Stimulated activated CD8-positive, alpha-beta memory T cell treated with anti-CD3 and anti-CD28 coated beads, Interleukin-4, amount 100 ng/mL, for 48 hours (primary cell): Measurements from ENCODE around the gene GPRC5B.

Source experiments
- DNase-seq: peaks from one replicate; pipeline ENCODE4 v3.0.0-alpha.2; 2020

GPRC5B gene

GRCh38 chr16:19842426-19843157 is 42.1 kb downstream of the GPRC5B start:
- no peak for DNase-seq

GRCh38 chr16:19841184-19841583 is 43.5 kb downstream of the GPRC5B start:
- no peak for DNase-seq

GRCh38 chr16:19840524-19841110 is 44.0 kb downstream of the GPRC5B start:
- DNase-seq = no peak

GRCh38 chr16:19837984-19838707 is 46.5 kb downstream of the GPRC5B start:
- no peak for DNase-seq

GRCh38 chr16:19837331-19837980 is 47.2 kb downstream of the GPRC5B start:
- no peak for DNase-seq

DNA sequence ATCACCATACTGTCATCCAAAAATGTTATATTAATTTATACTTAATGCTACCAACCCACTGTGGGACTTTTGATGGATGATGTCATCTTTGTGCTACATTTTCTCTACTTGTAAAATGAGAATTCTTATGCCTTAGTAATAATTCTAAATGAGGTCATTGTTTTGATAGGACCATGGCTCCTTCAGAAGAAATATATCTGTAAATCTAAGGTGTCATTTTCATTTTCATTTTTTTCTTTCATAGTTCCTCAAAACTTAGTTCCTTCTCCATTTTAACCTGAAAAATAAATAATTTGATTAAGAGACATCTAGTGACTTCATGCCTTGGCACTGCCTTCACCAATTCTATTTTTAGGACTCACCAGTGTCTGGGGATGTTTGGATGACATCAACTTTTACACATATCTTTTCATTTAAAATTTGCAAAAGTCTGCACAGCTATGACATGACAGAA is 48.7 kb downstream of the GPRC5B start:
- DNase-seq = no peak

- no peak for DNase-seq
Measured at GRCh38 chr16:19835196-19835595, 49.5 kb downstream of the GPRC5B start.

GRCh38 chr16:19833581-19833980 is 51.1 kb downstream of the GPRC5B start:
- no peak for DNase-seq

DNA sequence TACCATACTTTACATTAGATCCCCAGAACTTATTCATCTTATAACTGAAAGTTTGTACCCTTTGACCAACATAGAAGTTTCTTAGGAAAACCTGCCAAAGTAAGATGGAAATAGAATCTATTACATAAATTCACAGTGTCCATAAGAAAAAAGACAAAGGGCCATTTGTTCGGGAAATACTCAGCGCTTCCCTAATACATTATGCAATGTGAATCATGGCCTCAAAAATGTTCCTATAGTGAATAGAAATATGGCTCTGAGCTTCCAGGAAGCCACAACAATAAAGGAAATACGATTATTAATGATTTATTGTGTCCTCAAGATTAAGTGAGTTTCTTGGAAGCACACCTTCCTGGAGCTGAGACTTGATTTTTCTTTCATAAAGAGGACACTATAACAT is 51.5 kb downstream of the GPRC5B start:
- DNase-seq = no peak

DNA sequence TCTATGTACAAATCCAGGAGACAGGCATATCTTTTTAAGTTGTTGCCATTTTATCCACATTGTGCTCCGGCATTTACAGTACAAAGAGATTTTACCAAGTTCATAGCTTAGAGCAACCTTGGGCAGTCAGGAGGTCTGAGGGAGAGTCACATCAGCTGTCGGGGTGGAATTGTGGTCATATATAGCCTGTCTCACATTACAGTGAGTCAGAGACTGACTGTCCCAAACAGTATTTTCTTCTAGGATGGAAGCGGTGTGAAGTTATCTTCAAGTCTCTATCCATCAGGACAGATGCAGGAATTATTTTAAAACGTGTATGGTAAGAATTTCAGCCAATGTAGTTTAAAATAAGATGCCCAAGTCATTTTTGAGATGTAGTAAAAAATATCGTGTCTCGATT is 53.0 kb downstream of the GPRC5B start:
- DNase-seq = no peak

- DNase-seq = no peak
Measured at GRCh38 chr16:19830902-19831560, 53.6 kb downstream of the GPRC5B start.

GRCh38 chr16:19829844-19830692 is 54.6 kb downstream of the GPRC5B start:
- DNase-seq = no peak

DNA sequence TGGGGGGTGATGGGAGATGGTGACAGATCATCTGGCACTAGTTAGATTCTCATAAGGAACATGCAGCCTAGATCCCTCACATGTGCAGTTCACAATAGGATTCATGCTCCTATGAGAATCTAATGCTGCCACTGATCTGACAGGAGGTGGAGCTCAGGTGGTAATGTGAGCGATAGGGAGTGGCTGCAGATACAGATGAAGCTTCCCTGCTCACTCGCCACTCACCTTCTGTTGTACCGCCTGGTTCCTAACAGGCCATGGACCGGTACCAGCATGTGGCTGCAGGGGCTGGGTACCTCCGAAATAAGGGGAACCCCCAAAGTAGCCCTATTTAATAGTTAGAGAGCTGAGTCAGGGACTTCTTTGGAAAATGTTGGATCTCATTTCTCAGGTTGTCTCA is 60.4 kb downstream of the GPRC5B start:
- no peak for DNase-seq

DNA sequence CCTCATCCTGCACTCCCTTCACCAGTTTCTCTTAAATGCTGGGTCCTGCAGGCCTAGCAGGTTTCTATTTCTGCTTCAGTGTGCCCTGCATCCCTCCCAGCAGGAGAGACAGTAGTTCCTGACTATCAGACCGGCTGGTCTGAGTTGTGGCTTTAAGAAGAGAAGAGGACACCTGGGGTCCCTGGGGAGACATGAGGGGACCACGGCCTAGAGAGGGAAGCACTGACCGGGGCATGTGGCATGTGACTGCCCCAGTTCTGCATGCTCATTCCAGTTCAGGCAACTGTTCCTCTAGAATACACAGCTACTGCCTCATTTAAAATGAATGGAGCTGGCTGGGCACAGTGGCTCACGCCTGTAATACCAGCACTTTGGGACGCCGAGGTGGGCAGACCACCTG is 61.3 kb downstream of the GPRC5B start:
- no peak for DNase-seq

GRCh38 chr16:19822533-19822932 is 62.1 kb downstream of the GPRC5B start:
- DNase-seq = no peak

DNA sequence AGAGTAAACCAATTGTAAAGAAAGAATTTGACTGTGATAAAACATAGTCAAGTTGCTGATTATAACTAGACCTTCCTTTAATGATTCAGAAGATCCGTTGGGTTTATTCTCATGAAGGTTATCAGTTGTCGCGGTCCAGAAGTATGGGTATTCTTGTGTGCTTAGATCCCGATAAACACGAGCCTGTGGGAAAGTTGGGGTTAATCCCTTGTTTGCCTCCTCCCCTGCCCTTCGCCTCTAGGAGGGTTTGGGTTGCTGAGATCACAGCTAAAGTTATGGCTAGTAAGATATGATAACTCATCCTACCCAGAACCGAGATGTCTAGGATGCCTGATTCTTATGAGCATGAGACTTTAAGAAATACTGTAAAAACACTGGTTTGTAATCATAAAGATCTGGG is 66.8 kb downstream of the GPRC5B start:
- no peak for DNase-seq

- DNase-seq = no peak
Measured at GRCh38 chr16:19817122-19817521, 67.5 kb downstream of the GPRC5B start.

GRCh38 chr16:19815418-19815817 is 69.2 kb downstream of the GPRC5B start:
- no peak for DNase-seq

DNA sequence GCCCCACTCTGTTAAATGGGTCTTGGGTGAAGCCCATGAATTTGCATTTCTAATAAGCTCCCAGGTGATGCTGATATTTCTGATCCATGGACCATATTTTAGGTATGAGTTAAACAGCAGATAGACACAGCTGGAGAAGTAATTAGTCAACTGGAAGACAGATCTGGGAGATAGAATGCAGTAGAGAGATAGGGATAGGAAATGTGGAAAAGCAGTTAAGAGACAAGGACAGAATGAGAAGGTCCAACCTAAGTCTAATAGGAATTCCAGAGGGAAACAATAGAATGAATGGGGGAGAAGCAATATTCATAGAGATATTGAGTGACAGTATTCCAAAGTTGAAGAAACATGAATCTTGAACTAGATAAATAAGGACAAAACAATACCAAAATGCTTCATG is 71.7 kb downstream of the GPRC5B start:
- DNase-seq = no peak

- no peak for DNase-seq
Measured at GRCh38 chr16:19810817-19811731, 73.6 kb downstream of the GPRC5B start.

DNA sequence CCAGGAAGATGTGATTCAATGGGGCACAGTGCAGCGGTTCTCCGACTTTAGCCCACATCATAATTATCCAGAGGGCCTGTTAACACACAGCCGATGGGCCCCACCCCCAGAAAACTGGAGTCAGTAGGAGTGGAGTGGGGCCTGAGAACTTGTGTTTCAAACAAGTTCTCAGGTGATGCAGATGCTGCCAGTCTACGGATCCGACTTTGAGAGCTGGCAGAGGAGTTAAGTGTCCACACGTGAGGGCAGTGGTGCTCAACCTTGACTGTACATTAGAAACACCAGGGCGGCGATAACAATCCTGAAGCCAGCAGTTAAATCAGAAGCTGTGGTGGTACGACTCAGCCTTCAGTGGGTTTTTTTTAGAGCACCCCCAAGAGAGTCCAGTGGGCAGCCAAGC is 75.0 kb downstream of the GPRC5B start:
- DNase-seq = no peak
